HCT116 (cell line): Measurements from ENCODE around the gene THRB. TPM values are rescaled to one million over a fixed set of nuclear protein-coding genes. Genes with fewer than 3 reads are reported as not detected.

ENCODE experiments used
- ATAC-seq: fragments of 200-7000 bp; cut with Tn5 transposase; 2 replicates; pipeline ENCODE4 v1.9.1; 2020; ENCODE audit warnings: mild to moderate bottlenecking, moderate library complexity
- BruUV-seq: library from RNA; stranded (reverse); fragments of 400-500 nt; replicated peaks from 2 replicates; lab custom pipeline; 2021; lab: Mats Ljungman, UMichigan
- CTCF ChIA-PET: fragments of 300-600 bp; sonication (Branson Sonifier 250); formaldehyde crosslinking; loops from one replicate; lab custom pipeline; 2021; ENCODE audit warnings: antibody characterized with exemption; lab: Charles Lee
- POLR2A ChIA-PET: fragments of 300-600, 350-600 bp; sonication (Branson Sonifier 250); formaldehyde crosslinking; loops from one replicate; lab custom pipeline; 2021; ENCODE audit warnings: antibody characterized with exemption; lab: Charles Lee
- RAD21 ChIA-PET, 2 experiments: fragments of 300-600 bp; sonication (Branson Sonifier 250); formaldehyde crosslinking; loops; one replicate each; lab custom pipeline; 2023; ENCODE audit warnings: low total read pairs in 2 of 2; ENCODE audit not compliant: uncharacterized antibody in 2 of 2, unreplicated experiment in 2 of 2, low non-redundant PET in 1 of 2; lab: Charles Lee
- DNase-seq: peaks from one replicate; pipeline ENCODE4 v3.0.0-alpha.2; 2010; ENCODE audit warnings: low read depth, low spot score
- H2AFZ ChIP-seq: fragments of 200-600 bp; shearing (Covaris generic), sonication (generic); 2 replicates; pipeline ENCODE4 v1.6.1; 2017; ENCODE audit warnings: low read depth, mixed run types, mixed read lengths, antibody characterized with exemption, low read length; ENCODE audit not compliant: poor library complexity, severe bottlenecking
- H3K27ac ChIP-seq: 2 replicates; pipeline ENCODE4 v1.5.1; 2012; ENCODE audit warnings: low read depth, low read length
- H3K27me3 ChIP-seq: fragments of 200-600 bp; sonication (generic); 2 replicates; pipeline ENCODE4 v1.6.1; 2016; ENCODE audit warnings: mixed run types, low read length, mixed read lengths; ENCODE audit not compliant: insufficient read depth
- H3K36me3 ChIP-seq, 2 experiments: fragments of 200-500 bp in 1 of 2; fragments of 200-600 bp in 1 of 2; sonication (Bioruptor generic) in 1 of 2; sonication (generic) in 1 of 2; 2 replicates each; pipeline versions ENCODE4 v1.5.1 to v1.6.1; 2014 to 2016; ENCODE audit warnings: low read length in 2 of 2, inconsistent platforms in 1 of 2, mixed read lengths in 1 of 2, mixed run types in 1 of 2; ENCODE audit not compliant: insufficient read depth in 2 of 2, control insufficient read depth in 1 of 2
- H3K4me1 ChIP-seq, 2 experiments: fragments of 200-600 bp in 1 of 2; sonication (generic) in 1 of 2; 2 replicates each; pipeline versions ENCODE4 v1.5.1 to v1.6.1; 2012 to 2017; ENCODE audit warnings: low read length in 2 of 2, inconsistent platforms in 1 of 2, mild to moderate bottlenecking in 1 of 2, mixed read lengths in 1 of 2, mixed run types in 1 of 2, moderate library complexity in 1 of 2; ENCODE audit not compliant: insufficient read depth in 2 of 2, control insufficient read depth in 1 of 2
- H3K4me2 ChIP-seq: fragments of 200-600 bp; sonication (generic); 2 replicates; pipeline ENCODE4 v1.6.1; 2017; ENCODE audit warnings: mixed run types, low read length, mixed read lengths
- H3K4me3 ChIP-seq, 2 experiments: fragments of 200-600 bp in 1 of 2; sonication (generic) in 1 of 2; replicated peaks in 1 of 2; 2 replicates each; pipeline ENCODE4 v1.5.1; 2011 to 2016; ENCODE audit warnings: low read length in 2 of 2, control low read depth in 1 of 2, low read depth in 1 of 2, mild to moderate bottlenecking in 1 of 2, mixed read lengths in 1 of 2, mixed run types in 1 of 2
- H3K79me2 ChIP-seq: fragments of 200-600 bp; sonication (generic); 2 replicates; pipeline ENCODE4 v1.6.1; 2017; ENCODE audit warnings: mild to moderate bottlenecking, mixed run types, low read length, moderate library complexity, mixed read lengths; ENCODE audit not compliant: insufficient read depth
- H3K9ac ChIP-seq: fragments of 200-600 bp; sonication (generic); 2 replicates; pipeline ENCODE4 v1.6.1; 2016; ENCODE audit warnings: low read length, mixed read lengths
- H3K9me2 ChIP-seq: fragments of 200-600 bp; sonication (generic), shearing (Covaris generic); 2 replicates; pipeline ENCODE4 v1.6.1; 2017; ENCODE audit warnings: mixed run types, mild to moderate bottlenecking, moderate library complexity; ENCODE audit not compliant: insufficient read depth
- H3K9me3 ChIP-seq, 2 experiments: fragments of 200-500 bp in 1 of 2; fragments of 200-600 bp in 1 of 2; sonication (Bioruptor generic) in 1 of 2; sonication (generic) in 1 of 2; 2 replicates each; pipeline ENCODE4 v1.6.1; 2014 to 2017; ENCODE audit warnings: low read length in 2 of 2, mixed read lengths in 2 of 2, inconsistent platforms in 1 of 2, low read depth in 1 of 2, mild to moderate bottlenecking in 1 of 2, mixed run types in 1 of 2, moderate library complexity in 1 of 2; ENCODE audit not compliant: control insufficient read depth in 1 of 2, insufficient read depth in 1 of 2
- H4K20me1 ChIP-seq: fragments of 200-600 bp; sonication (generic), shearing (Covaris generic); 2 replicates; pipeline ENCODE4 v1.6.1; 2017; ENCODE audit warnings: mixed run types, mild to moderate bottlenecking, moderate library complexity; ENCODE audit not compliant: insufficient read depth
- EZH2 ChIP-seq: fragments of 200-600 bp; sonication (generic); IDR thresholded peaks from 2 replicates; pipeline ENCODE4 v1.6.1; 2017; ENCODE audit warnings: antibody characterized with exemption, mixed run types
- FOSL1 ChIP-seq: IDR thresholded peaks from 2 replicates; pipeline ENCODE4 v1.6.1; 2012; ENCODE audit warnings: low read depth
- RAD21 ChIP-seq: IDR thresholded peaks from 2 replicates; pipeline ENCODE4 v1.6.1; 2012; ENCODE audit warnings: low read depth, mild to moderate bottlenecking
- SRF ChIP-seq: IDR thresholded peaks from 2 replicates; pipeline ENCODE4 v1.6.1; 2012; ENCODE audit warnings: low read depth
- intact Hi-C: fragments of 100-400 bp; cut with micrococcal nuclease; formaldehyde crosslinking; loops from 2 replicates; pipeline ENCODE4 v1.10.0; 2022
- total RNA-seq: library from RNA; stranded (reverse); gene quantifications from one replicate; pipeline ENCODE4 v1.2.1, GENCODE V29; 2021; ENCODE audit not compliant: unreplicated experiment
- TF ChIP-seq, protein P1 (sequence below): IDR thresholded peaks from 2 replicates; pipeline ENCODE4 v1.6.1; 2012; ENCODE audit warnings: low read depth
- TF ChIP-seq, protein P2 (sequence below): IDR thresholded peaks from 2 replicates; pipeline ENCODE4 v1.6.1; 2011; ENCODE audit warnings: mild to moderate bottlenecking, low read length, moderate library complexity; ENCODE audit not compliant: insufficient replicate concordance; ENCODE audit errors: extremely low read depth

THRB gene
- total RNA-seq, 1 experiment from 2014 or later: 2.5 TPM

DNA sequence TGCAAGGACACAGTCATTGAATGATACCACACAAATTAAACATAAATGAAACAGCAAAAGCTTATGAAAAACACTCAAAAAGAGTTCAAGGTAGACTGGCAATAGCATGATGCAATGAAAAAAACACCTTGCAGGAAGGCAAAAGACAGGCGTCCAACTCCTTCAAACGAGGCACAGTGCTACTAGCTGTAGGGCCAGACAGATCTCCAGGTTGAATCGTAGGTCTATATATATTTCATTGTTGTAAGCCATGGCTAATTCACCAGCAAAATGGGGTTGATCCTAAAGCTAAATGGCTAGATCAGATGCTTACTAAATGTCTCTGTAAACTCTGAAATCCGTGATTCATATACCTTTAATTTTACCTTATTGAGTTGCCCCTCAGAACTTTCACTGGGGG lies 94.2 kb downstream of the THRB start:
- ATAC-seq (no peak), DNase-seq (no peak)
- no peaks in the 10 kb centered on the region for H3K9me2 ChIP-seq
- no peak for TF ChIP-seq SRF
- TF ChIP-seq EZH2: no peak
- TF ChIP-seq, protein P1, sequence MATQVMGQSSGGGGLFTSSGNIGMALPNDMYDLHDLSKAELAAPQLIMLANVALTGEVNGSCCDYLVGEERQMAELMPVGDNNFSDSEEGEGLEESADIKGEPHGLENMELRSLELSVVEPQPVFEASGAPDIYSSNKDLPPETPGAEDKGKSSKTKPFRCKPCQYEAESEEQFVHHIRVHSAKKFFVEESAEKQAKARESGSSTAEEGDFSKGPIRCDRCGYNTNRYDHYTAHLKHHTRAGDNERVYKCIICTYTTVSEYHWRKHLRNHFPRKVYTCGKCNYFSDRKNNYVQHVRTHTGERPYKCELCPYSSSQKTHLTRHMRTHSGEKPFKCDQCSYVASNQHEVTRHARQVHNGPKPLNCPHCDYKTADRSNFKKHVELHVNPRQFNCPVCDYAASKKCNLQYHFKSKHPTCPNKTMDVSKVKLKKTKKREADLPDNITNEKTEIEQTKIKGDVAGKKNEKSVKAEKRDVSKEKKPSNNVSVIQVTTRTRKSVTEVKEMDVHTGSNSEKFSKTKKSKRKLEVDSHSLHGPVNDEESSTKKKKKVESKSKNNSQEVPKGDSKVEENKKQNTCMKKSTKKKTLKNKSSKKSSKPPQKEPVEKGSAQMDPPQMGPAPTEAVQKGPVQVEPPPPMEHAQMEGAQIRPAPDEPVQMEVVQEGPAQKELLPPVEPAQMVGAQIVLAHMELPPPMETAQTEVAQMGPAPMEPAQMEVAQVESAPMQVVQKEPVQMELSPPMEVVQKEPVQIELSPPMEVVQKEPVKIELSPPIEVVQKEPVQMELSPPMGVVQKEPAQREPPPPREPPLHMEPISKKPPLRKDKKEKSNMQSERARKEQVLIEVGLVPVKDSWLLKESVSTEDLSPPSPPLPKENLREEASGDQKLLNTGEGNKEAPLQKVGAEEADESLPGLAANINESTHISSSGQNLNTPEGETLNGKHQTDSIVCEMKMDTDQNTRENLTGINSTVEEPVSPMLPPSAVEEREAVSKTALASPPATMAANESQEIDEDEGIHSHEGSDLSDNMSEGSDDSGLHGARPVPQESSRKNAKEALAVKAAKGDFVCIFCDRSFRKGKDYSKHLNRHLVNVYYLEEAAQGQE: no peak
- no peak for TF ChIP-seq FOSL1
- TF ChIP-seq, protein P2, sequence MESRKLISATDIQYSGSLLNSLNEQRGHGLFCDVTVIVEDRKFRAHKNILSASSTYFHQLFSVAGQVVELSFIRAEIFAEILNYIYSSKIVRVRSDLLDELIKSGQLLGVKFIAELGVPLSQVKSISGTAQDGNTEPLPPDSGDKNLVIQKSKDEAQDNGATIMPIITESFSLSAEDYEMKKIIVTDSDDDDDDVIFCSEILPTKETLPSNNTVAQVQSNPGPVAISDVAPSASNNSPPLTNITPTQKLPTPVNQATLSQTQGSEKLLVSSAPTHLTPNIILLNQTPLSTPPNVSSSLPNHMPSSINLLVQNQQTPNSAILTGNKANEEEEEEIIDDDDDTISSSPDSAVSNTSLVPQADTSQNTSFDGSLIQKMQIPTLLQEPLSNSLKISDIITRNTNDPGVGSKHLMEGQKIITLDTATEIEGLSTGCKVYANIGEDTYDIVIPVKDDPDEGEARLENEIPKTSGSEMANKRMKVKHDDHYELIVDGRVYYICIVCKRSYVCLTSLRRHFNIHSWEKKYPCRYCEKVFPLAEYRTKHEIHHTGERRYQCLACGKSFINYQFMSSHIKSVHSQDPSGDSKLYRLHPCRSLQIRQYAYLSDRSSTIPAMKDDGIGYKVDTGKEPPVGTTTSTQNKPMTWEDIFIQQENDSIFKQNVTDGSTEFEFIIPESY: no peak
- no peak for TF ChIP-seq RAD21
- CTCF ChIA-PET: no interaction called here
- H4K20me1 ChIP-seq: no peaks in the 10 kb centered on the region
- H3K27me3 ChIP-seq: no peaks in the 10 kb centered on the region
- H3K79me2 ChIP-seq: no peaks in the 10 kb centered on the region
- H3K9me3 ChIP-seq: no peaks in the 10 kb centered on the region
- RAD21 ChIA-PET: no interaction called here
- H3K9ac ChIP-seq: no peak overlapping the region
- H2AFZ ChIP-seq: no peak overlapping the region
- BruUV-seq: no TSS peak
- H3K27ac ChIP-seq: no peak overlapping the region
- no peaks in the 10 kb centered on the region for H3K4me1 ChIP-seq
- intact Hi-C loops: no loop called here
- no peaks in the 10 kb centered on the region for H3K36me3 ChIP-seq
- POLR2A ChIA-PET: no interaction called here
- H3K4me3 ChIP-seq: no peak overlapping the region
- no peak overlapping the region for H3K4me2 ChIP-seq
